Lung (tissue), 12 donors: ENCODE results near the gene ADRA1B. TPM values are rescaled to one million over a fixed set of nuclear protein-coding genes. Genes with fewer than 3 reads are reported as not detected.

Experiments
- ATAC-seq: fragments of 200-7000 bp; cut with Tn5 transposase; one replicate; pipeline ENCODE4 v1.9.1; 2020; ENCODE audit warnings: moderate number of reproducible peaks; ENCODE audit not compliant: insufficient read depth, low FRiP score
- DNase-seq, 3 donors: peaks; one replicate each; pipeline ENCODE4 v3.0.0-alpha.2; 2013 to 2017
- H3K27ac ChIP-seq, 2 donors: one replicate each; pipeline ENCODE4 v1.5.1; 2013; ENCODE audit warnings: mild to moderate bottlenecking in 2 of 2, moderate library complexity in 2 of 2, control low read depth in 1 of 2, inconsistent platforms in 1 of 2, low read depth in 1 of 2, low read length in 1 of 2
- H3K27me3 ChIP-seq, 3 donors: one replicate each; pipeline ENCODE4 v1.5.1; 2013; ENCODE audit warnings: low read length in 2 of 3; ENCODE audit not compliant: control insufficient read depth in 3 of 3, insufficient read depth in 3 of 3
- H3K36me3 ChIP-seq, 4 donors: one replicate each; pipeline ENCODE4 v1.5.1; 2013; ENCODE audit warnings: low read length in 4 of 4, mild to moderate bottlenecking in 1 of 4, moderate library complexity in 1 of 4; ENCODE audit not compliant: control insufficient read depth in 4 of 4, insufficient read depth in 4 of 4
- H3K4me1 ChIP-seq, 5 donors: one replicate each; pipeline ENCODE4 v1.5.1; 2013; ENCODE audit warnings: low read length in 5 of 5, mild to moderate bottlenecking in 2 of 5, moderate library complexity in 1 of 5; ENCODE audit not compliant: control insufficient read depth in 5 of 5, insufficient read depth in 5 of 5
- H3K4me3 ChIP-seq: one replicate; pipeline ENCODE4 v1.5.1; 2013; ENCODE audit warnings: mild to moderate bottlenecking, control low read depth, moderate library complexity
- H3K9ac ChIP-seq, 2 donors: one replicate each; pipeline ENCODE4 v1.5.1; 2013; ENCODE audit warnings: low read length in 2 of 2, control low read depth in 1 of 2; ENCODE audit not compliant: insufficient read depth in 1 of 2
- H3K9me3 ChIP-seq, 4 donors: one replicate each; pipeline ENCODE4 v1.5.1; 2013; ENCODE audit warnings: low read length in 3 of 4, mild to moderate bottlenecking in 1 of 4, moderate library complexity in 1 of 4; ENCODE audit not compliant: control insufficient read depth in 4 of 4, insufficient read depth in 3 of 4
- CTCF ChIP-seq: IDR thresholded peaks from 2 replicates; pipeline ENCODE4 v1.5.1; 2012; ENCODE audit warnings: mild to moderate bottlenecking; ENCODE audit errors: control extremely low read depth, extremely low read depth
- WGBS, 2 donors: extraction: QIAGEN DNeasy Blood & Tissue Kit; methylation state at CpG; one replicate each; pipeline ENCODE4 v1.1.7; 2013; 5-methylcytosine and 5-hydroxymethylcytosine counted together
- polyA plus RNA-seq, 2 donors: library from polyadenylated mRNA; stranded (reverse); fragments of 200-250 nt; gene quantifications; one replicate each; pipeline ENCODE4 v1.2.1, GENCODE V29; 2013
- total RNA-seq, 2 donors: library from RNA; depleted of rRNA in 1 of 2; stranded (reverse); fragments of >200 nt in 1 of 2; gene quantifications; one replicate each; pipeline ENCODE4 v1.2.1, GENCODE V29; 2014 to 2021
- donor health status: control.
- donor health status: control.
- donor health status: Bipolar disorder and iron deficiency.
- donor health status: healthy.
- donor health status: DM: yes; HTN: yes; CAD: no.

Gene ADRA1B
- total and polyA plus RNA-seq, 4 donors, result 1.2 to 6.1 (median 2.3) TPM

- Histone ChIP-seq H3K4me1 (peaks cover 0 to 1% (median 0%) of the 10 kb centered on the region in 5 donors), H3K27ac (no peak overlapping the region), H3K9ac (no peak overlapping the region), H3K9me3 (no peaks in the 10 kb centered on the region), H3K4me3 (no peak overlapping the region), H3K36me3 (no peaks in the 10 kb centered on the region), H3K27me3 (no peaks in the 10 kb centered on the region)
- DNase-seq, result no peak
- ATAC-seq, result no peak
- TF ChIP-seq CTCF, result no peak
- 78 to 87% methylated on average over 5 of the region's 5 CpGs for WGBS, 2 donors
Measured at GRCh38 chr5:159908591-159908940, 7.7 kb upstream of the ADRA1B start.

GRCh38 chr5:159909126-159909525 is 7.2 kb upstream of the ADRA1B start:
- ATAC-seq (no peak), DNase-seq (no peak)
- Histone ChIP-seq H3K36me3 (no peaks in the 10 kb centered on the region), H3K9ac (no peak overlapping the region), H3K4me3 (no peak overlapping the region), H3K9me3 (no peaks in the 10 kb centered on the region), H3K4me1 (peaks cover 0 to 1% (median 0%) of the 10 kb centered on the region in 5 donors), H3K27me3 (no peaks in the 10 kb centered on the region), H3K27ac (no peak overlapping the region)
- no peak for TF ChIP-seq CTCF
- 82 to 84% methylated on average over 3 of the region's 3 CpGs for WGBS, 2 donors

GRCh38 chr5:159910207-159910842 is 6.0 kb upstream of the ADRA1B start:
- H3K9ac ChIP-seq, result no peak overlapping the region
- H3K27ac ChIP-seq, result no peak overlapping the region
- no peaks in the 10 kb centered on the region for H3K9me3 ChIP-seq

More at GRCh38 chr5:159910207-159910842, 6.0 kb upstream of the ADRA1B start:
- Histone ChIP-seq H3K27me3 (peaks cover 0 to 10% (median 0%) of the 10 kb centered on the region in 3 donors), H3K4me1 (peaks cover 0 to 1% (median 0%) of the 10 kb centered on the region in 5 donors), H3K36me3 (no peaks in the 10 kb centered on the region), H3K4me3 (no peak overlapping the region)
- WGBS, 2 donors, result 92% methylated on average over 5 of the region's 5 CpGs
- no peak for TF ChIP-seq CTCF
- ATAC-seq (no peak), DNase-seq (no peak)
